HepG2 (cell line): ENCODE measurements around the gene DSE. TPM values are rescaled to one million over a fixed set of nuclear protein-coding genes. Genes with fewer than 3 reads are reported as not detected.

Experiments used
- ARID5B ChIP-seq: IDR thresholded peaks from 2 replicates; pipeline ENCODE4 v1.4.0; 2020; ENCODE audit warnings: mild to moderate bottlenecking, missing genetic modification reagents
- ELF3 ChIP-seq: IDR thresholded peaks from 2 replicates; pipeline ENCODE4 v1.6.1; 2016; ENCODE audit warnings: missing genetic modification reagents, missing compliant biosample characterization
- GABPA ChIP-seq, 2 experiments: IDR thresholded peaks; 2 replicates each; pipeline ENCODE4 v1.6.1; 2011 to 2016; ENCODE audit warnings: low read depth in 2 of 2, low read length in 1 of 2, missing biosample characterization in 1 of 2, missing genetic modification characterization in 1 of 2
- GABPB1 ChIP-seq: IDR thresholded peaks from 2 replicates; pipeline ENCODE4 v1.6.1; 2016; ENCODE audit warnings: mild to moderate bottlenecking, missing genetic modification reagents, moderate library complexity, missing compliant biosample characterization
- HNF1A ChIP-seq, 2 experiments: sonication (generic) in 1 of 2; formaldehyde crosslinking in 1 of 2; IDR thresholded peaks; 2 replicates each; pipeline versions ENCODE4 v1.4.0 to v1.6.1; 2016 to 2020; ENCODE audit warnings: borderline replicate concordance in 1 of 2, low read depth in 1 of 2, mild to moderate bottlenecking in 1 of 2, missing genetic modification reagents in 1 of 2
- JDP2 ChIP-seq: sonication (generic); formaldehyde crosslinking; IDR thresholded peaks from 2 replicates; pipeline ENCODE4 v1.8.1; 2022; ENCODE audit warnings: missing genetic modification reagents, borderline replicate concordance
- LBX2 ChIP-seq: sonication (generic); formaldehyde crosslinking; IDR thresholded peaks from 2 replicates; pipeline ENCODE4 v1.5.0; 2020; ENCODE audit warnings: missing genetic modification reagents, mild to moderate bottlenecking, borderline replicate concordance
- NFRKB ChIP-seq: fragments of 450-650 bp; IDR thresholded peaks from 2 replicates; pipeline ENCODE4 v1.6.1; 2017
- SETDB1 ChIP-seq: sonication (generic); formaldehyde crosslinking; IDR thresholded peaks from 2 replicates; pipeline ENCODE4 v1.5.1; 2020; ENCODE audit warnings: missing genetic modification reagents, mild to moderate bottlenecking, borderline replicate concordance
- SSRP1 ChIP-seq: IDR thresholded peaks from 2 replicates; pipeline ENCODE4 v1.6.1; 2016; ENCODE audit warnings: control low read depth
- TFAP4 ChIP-seq: sonication (generic); IDR thresholded peaks from 2 replicates; pipeline ENCODE4 v1.6.1; 2016; ENCODE audit warnings: low read depth, borderline replicate concordance
- ZBTB37 ChIP-seq: sonication (generic); formaldehyde crosslinking; IDR thresholded peaks from 2 replicates; pipeline ENCODE4 v1.4.0; 2020; ENCODE audit warnings: mild to moderate bottlenecking, missing genetic modification reagents
- ZFP82 ChIP-seq: sonication (generic); formaldehyde crosslinking; IDR thresholded peaks from 2 replicates; pipeline ENCODE4 v1.5.1; 2020; ENCODE audit warnings: mild to moderate bottlenecking, missing genetic modification reagents, borderline replicate concordance
- ZNF34 ChIP-seq: sonication (generic); formaldehyde crosslinking; IDR thresholded peaks from 2 replicates; pipeline ENCODE4 v1.4.0; 2020; ENCODE audit warnings: mild to moderate bottlenecking, missing genetic modification reagents, borderline replicate concordance
- ZNF652 ChIP-seq: IDR thresholded peaks from 2 replicates; pipeline ENCODE4 v1.6.1; 2016; ENCODE audit warnings: low read depth, borderline replicate concordance
- ZNF788 ChIP-seq: sonication (generic); formaldehyde crosslinking; IDR thresholded peaks from 2 replicates; pipeline ENCODE4 v1.5.0; 2020; ENCODE audit warnings: mild to moderate bottlenecking, missing genetic modification reagents, borderline replicate concordance
- ZNF790 ChIP-seq: sonication (generic); formaldehyde crosslinking; IDR thresholded peaks from 2 replicates; pipeline ENCODE4 v1.8.0; 2022; ENCODE audit warnings: missing genetic modification reagents, mild to moderate bottlenecking, borderline replicate concordance
- ZNF792 ChIP-seq: IDR thresholded peaks from 2 replicates; pipeline ENCODE4 v1.6.1; 2016
- polyA plus RNA-seq, 8 experiments: library from polyadenylated mRNA; depleted of rRNA in 3 of 8; stranded (reverse) in 7 of 8; unstranded in 1 of 8; fragments of >200 nt; fragmentation: Illumina TruSeq in 4 of 8; extraction: Trizol in 4 of 8; gene quantifications; 2 replicates each; pipeline versions ENCODE4 v1.2.1 to v1.2.3, GENCODE V29; 2011 to 2016; ENCODE audit warnings: low read depth in 4 of 8, missing spikeins in 1 of 8, mixed read lengths in 1 of 8; ENCODE audit not compliant: insufficient read depth in 1 of 8
- total RNA-seq, 5 experiments: library from RNA; depleted of rRNA; stranded (reverse); fragments of >200 nt; fragmentation: Illumina TruSeq; extraction: Trizol; gene quantifications; 2 replicates each; pipeline ENCODE4 v1.2.3, GENCODE V29; 2016; ENCODE audit warnings: low read depth in 1 of 5

The DSE gene
- total and polyA plus RNA-seq, 2 of the 13 experiments (the other 11 are each of a cell fraction or from before 2014, with no cell fraction given) = 2.6 to 4.6 TPM

GRCh38 chr6:116476002-116476678 is 105.4 kb downstream of the DSE start (continued):
- no peak for TF ChIP-seq TFAP4
- TF ChIP-seq ZBTB37 (CRISPR knock-in tag) = no peak
- TF ChIP-seq HNF1A (IDR thresholded peaks at IDR 0.05; ENCODE audit: low read depth) = peak; percentile 66; the same call in 1 of the 2 replicates
- no peak for TF ChIP-seq HNF1A (CRISPR knock-in tag; IDR thresholded peaks at IDR 0.05; ENCODE audit: borderline replicate concordance)
- TF ChIP-seq ZNF788 = no peak
- TF ChIP-seq ELF3 (CRISPR knock-in tag) = peak; percentile 62
- no peak for TF ChIP-seq GABPA (IDR thresholded peaks at IDR 0.05; ENCODE audit: low read depth, low read length)
- TF ChIP-seq GABPA (CRISPR knock-in tag; IDR thresholded peaks at IDR 0.05; ENCODE audit: low read depth) = peak; percentile 75
- no peak for TF ChIP-seq JDP2
- TF ChIP-seq ZNF652 = peak; percentile 76; the same call in 1 of the 2 replicates
- no peak for TF ChIP-seq SSRP1 (CRISPR knock-in tag)
- TF ChIP-seq GABPB1 (CRISPR knock-in tag) = peak; percentile 31; the same call in 1 of the 2 replicates
- TF ChIP-seq LBX2 = no peak
- TF ChIP-seq SETDB1 = no peak
- TF ChIP-seq ARID5B (CRISPR knock-in tag) = 0 out of 2 replicates have a peak, but pooled peaks have one; percentile 34
- no peak for TF ChIP-seq ZNF792 (CRISPR knock-in tag)
- no peak for TF ChIP-seq ZFP82 (CRISPR knock-in tag)
- no peak for TF ChIP-seq ZNF34
- TF ChIP-seq ZNF790 = no peak
- no peak for TF ChIP-seq NFRKB
